HG03342 (cell line): ENCODE data around the gene AGT.
"Not testable (repeated sequence)": the region's sequence is repeated elsewhere in the genome, so short reads cannot be mapped to it uniquely, and the experiment has no call there.

Source experiments
- ATAC-seq: cut with Tn5 transposase; IDR thresholded peaks from one replicate; pipeline ENCODE4 v1.9.1; 2021; ENCODE audit warnings: mild to moderate bottlenecking, moderate library complexity; ENCODE audit not compliant: unreplicated experiment

The AGT gene

DNA sequence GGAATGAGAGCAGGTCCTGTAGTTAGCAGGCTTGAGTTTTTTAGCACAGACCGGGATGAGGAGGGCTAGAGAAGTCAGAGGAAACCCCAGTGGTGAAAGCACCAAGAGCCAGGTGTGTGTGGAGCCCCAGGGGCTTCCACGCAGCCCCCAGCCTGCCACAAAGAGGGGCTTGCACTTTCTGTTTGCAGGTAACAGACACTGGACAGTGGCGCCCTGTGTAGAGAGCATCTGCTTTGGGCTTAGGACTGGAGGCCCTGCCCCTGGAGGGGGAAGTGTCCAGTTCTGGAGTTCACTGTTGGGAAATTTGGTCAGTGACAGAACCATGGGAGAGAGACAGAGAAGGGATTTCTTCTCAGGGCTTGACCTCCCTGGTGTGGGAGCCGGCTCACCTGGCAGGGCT is 19.5 kb downstream of the AGT start:
- ATAC-seq = no peak

DNA sequence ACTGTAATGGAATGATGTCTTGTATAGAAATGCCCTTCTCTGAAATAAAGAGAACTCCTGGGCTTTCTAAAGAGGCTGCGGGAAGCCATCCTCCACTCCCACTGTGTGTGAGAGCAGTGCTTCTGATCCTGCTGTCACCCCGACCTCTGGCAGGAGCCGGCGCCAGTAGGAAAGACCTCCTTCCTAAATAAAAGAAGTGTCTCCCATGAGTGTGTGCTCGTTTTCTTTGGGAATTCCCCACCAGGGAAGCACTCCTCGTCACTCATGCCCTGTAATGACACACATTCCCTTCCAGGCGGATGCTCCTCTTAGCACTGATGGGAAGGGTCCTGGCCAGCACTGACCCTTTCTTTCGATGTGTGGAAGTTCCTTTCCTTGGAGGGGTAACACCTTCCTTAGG is 20.1 kb downstream of the AGT start:
- no peak for ATAC-seq

DNA sequence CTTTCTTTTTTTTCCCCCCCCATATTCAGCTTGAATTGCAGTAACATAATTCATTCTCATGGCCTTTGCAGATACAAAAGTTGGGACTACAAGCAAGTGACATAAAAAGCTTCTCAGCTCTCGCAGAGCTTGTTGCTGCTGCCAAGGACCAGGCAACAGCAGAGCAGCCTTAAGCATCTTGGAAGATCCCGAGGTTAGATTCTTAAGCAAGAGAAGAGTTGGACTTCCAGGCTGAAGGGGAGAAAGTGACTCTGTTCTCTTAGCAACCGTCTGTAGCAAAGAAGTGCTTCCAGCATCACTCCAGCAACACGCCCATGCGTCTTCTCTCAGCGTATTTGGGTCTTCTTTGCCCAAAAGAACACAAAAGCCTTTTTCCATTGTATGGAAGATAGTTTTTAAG is 20.7 kb downstream of the AGT start:
- ATAC-seq = no peak

DNA sequence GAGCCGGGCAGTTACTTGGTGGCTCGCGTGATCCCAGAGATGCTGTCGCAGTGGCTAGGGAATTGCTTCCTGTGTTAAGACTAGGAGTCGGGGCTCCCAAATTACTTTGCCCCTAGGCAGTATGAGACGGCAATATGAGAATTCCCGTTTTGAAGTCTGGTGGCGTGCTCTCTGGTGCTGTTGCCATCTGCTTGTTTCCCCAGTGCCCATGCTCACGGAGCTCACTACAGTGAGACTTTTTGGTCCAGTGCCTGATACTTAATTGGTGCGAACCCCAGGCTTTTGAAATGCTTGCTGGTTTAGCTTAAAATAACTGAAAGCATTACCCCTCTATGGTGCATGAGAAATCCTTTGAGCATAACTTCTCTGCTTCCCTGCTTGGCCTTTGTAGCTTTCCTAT is 22.3 kb downstream of the AGT start:
- ATAC-seq = no peak

DNA sequence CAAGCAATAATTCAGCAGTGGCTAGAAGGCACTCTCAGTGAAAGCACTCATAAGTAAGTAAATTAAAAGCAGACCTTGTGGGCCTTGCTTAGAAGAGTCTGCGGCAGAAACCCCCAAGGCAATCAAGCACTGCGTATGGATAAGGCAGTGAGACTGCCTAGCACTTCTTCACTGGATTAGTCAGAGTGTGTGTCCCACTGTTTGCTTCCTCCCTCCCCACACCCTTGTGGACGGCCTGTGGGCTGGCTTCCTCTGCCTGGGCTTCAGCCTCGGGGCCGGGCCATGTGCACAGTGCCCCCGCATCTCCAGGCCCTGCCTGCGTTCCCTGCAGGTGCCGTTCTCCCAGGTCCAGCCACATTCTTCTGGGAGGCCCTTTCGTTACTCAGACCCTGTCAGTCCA is 23.8 kb downstream of the AGT start:
- no peak for ATAC-seq

DNA sequence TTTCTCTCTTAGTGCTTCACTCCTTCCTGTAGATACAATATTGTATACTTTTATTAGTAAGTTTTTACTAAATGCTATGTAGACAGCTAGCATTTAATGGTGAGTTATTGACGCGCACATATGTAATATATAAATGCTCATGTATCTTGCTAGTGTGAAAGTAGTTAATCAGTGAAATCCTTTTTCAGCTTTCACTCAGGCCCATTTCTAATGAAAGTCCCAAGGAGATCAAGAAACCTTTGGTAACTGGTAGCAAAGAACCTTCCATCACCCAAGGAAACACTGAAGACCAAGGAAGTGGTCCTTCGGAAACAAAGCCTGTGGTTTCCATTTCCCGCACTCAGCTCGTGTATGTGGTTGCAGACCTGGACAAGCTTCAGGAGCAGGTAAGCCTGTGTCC is 27.2 kb downstream of the AGT start:
- no peak for ATAC-seq

DNA sequence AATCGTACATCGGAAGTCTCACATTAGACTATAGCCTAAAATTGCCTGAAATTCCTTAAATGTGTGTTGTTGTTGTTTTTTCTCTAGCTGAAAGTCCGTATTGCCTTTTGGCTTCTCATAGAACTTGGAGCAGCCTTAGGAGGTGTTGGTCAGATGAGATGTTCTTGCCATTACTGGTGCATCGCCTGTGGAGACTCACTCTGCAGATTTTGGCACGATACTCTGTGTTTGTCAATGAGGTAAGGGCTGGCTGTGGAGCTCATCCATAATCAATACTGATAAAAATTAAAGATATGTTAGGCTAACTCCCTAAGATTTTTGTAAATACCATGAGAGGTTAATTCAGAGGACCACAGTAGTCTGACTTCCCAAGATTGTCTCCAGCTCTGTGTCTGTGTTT is 28.9 kb downstream of the AGT start:
- no peak for ATAC-seq

DNA sequence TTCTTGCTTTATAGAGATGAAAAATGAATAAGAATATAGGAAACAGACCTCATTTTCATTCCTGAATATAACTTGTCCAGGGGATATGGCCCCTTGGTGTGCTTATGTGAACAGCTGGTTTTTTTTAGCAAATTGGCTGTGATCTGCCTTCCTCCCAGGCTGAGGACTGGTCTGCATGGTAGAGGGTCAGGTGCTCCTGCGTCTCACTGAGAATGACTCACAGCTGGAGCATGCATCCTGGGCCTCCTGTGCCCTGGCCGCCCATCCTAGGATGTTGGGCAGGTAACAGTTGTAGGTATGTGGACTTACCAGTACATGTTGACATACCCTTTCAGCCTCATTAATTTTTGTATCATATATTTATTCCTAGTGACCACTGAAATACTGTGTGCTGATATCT is 29.8 kb downstream of the AGT start:
- no peak for ATAC-seq

DNA sequence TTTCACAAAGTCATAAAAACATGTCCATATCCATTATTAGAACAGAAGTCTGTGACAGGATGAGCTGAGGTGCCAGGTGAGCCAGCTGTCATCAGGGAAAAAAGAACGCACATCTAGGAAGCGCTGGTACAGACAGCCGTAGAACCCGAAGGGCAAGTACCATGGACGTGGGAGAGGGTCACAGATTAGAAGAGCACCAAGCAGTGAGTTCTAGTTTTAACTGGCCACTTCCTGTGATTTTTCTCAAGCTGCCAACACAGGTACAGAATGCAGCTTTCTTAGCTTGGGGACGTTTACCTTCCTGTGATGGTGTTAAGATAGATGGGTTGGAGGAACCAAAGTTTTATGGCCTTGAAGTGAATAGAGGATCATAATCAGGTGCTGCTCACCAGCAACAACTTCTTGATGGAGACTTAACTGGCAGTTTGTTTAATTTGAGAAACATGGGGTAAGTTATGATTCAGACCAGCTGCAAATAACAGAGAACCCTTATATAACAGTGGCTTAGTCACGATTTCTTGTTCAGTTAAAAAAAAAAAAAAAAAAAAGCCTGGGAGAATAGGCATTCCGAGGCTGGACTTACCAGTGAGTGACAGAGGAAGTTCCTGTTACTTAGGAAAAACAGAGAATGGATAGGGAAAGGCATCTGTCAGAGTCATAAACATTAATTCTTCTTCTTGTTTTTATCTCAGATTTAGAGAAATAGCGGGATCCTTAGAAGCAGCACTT is 30.9 kb downstream of the AGT start:
- ATAC-seq = no peak

DNA sequence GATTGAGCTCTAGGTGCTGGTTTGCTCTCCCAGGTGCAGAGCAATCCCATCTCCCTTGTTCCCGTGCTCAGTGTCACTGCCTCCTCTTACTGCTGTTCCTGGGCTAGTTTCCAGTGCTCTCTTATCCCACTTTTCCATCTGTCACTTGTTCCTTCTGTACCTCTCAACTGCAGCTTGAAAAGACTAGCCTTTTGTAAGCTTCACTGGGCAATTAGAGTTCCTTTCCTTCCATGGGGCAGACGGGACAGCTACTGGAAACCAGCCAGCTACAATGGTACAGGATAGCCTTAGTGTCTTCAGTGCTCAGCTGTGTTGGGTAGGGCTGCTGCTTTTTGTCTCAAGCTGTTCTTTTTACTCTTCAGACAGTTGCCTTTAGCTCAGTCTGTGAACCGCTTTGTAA is 31.6 kb downstream of the AGT start:
- no peak for ATAC-seq

DNA sequence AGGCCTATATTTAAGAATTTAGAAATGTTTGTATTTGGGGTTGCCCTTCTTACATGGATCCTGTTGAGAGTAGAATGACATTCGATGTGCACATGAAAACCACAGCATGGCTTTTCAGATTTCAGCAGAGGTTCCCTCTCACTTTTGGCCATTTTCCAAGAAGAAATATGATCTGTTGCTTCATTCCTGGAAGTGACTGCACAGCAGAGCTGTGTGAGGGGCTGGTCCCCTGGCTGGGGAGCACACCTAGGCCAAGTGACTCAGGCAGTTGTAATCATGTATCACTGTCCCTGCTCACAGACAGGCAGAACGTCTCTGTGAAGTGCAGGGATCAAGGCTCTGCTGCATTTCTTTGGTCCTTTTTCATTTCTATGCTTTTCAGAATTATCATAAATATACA is 32.3 kb downstream of the AGT start:
- ATAC-seq = no peak

DNA sequence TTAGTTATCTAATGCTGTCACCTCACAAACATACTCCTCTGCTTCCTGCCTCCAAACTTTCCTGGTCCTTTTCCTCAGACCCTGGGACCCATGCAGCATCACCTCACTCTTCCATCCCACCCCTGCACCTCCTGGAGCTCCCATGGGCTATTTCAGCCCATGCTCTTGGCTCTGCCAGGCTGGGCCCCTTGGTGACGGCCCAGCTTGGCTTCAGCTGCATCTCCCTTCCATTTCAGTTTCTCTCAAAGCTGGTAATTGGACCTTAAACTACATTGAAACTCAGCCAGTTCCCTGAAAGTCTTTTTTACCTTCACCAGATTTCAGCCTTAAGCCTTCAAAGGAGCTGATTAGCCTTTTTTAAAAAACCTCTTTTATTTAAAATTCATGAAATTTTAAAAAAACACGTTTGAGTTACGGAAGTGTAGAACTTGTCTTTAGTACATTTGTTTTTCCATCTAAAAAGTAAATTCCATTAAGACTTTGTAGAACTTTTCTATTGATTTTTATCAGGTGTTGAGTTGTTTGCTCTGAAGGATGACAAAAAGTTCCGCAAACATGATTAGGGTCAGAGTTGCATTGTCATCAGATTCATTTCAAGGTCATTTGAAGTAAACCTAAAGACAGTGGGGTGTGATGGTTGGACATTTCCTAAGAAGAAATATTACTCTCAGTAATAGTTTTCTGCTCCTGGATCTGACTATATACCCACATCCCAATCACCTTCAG is 33.5 kb downstream of the AGT start:
- no peak for ATAC-seq

DNA sequence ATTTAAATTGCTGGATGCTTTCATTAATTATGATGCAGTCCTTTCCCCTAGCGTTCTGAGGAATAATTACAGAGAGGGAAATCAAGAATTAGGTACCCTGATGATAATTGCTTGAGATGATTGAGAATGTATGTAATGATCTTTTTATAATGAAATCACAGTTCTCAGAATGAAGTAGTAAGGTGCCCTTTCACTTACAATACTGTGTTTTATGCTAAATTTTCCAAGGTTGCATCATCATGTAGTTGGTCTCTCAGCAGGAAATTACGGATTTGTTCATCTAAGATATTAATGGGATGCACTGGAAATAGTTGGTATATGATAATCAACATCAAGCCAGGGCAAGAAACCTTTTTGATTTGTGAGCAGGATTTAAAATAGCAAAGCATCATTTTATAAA is 34.1 kb downstream of the AGT start:
- no peak for ATAC-seq

DNA sequence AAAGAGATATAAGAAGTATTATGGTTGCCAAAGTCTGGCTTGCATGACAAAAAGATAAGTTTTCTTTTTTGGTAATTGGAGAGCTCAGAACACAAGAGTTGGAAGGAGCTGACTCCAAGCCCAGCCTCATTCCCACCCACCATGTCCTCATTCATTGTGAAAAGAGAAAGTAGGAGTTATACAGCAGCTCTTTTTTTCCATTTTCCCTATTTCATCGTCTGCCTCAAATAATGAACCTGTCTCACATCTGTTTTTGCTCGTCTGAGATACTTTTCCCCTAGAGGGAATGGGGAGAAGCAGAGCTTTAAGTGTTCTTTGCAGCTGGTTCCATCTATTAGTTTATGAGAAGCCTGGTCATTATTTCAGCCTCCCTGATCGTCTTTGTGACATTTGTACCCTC is 34.7 kb downstream of the AGT start:
- no peak for ATAC-seq

DNA sequence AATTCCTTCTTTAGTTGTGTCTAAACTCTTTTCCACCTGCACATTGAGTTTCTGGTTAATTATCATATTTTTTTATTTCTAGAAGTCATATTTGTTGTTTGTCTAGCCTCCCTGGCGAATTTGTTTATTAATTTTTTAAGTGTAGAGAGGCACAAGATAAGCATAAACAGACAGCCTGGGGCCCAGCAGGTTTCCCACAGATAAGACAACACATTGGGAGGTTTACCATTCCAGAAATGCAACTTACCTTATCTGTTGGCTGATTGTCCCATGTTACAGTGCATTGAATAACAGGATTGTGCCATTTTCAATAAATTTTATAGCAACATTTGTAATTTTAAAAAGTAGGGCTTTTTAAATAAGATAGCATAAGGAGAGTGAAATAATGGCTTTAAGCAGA is 36.7 kb downstream of the AGT start:
- ATAC-seq = no peak

DNA sequence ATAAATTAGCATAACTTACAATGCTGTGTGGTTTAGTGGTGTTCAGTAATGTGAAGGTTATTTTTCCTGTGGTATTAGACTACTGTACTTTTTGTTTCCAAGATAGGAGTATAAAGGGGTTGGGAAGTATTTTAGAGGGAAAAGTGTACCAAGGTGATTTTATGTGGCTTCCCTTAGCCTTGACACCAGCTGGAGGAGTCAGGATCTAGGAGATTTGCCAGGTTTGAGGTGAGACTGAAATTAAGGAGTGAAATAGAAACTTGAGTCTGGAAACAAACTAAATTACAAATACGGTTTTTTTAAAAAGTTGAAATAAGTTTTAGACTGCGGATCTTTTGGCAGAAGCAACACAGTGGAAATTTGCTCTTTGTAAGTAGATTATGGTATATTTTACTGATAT is 39.3 kb downstream of the AGT start:
- ATAC-seq = no peak

DNA sequence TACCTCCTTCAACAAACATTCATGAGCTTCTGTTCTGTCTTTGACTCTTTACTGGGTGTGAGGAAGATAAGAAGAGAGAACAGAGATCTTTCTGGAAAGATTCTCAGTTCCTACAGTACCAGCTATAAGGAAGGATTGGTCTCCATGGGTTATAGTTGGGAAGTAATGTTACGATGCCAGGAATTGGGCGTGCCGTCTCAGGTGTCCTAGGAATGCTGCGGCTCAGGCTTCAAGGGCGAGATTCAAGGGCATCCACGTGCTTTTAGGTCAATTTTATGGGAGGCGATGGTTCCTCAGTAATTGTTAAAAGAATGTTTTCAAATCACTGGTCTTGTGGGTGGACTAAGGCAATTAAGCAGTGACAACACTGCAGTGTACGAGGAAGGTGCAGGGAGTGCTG is 44.4 kb downstream of the AGT start:
- ATAC-seq = no peak

DNA sequence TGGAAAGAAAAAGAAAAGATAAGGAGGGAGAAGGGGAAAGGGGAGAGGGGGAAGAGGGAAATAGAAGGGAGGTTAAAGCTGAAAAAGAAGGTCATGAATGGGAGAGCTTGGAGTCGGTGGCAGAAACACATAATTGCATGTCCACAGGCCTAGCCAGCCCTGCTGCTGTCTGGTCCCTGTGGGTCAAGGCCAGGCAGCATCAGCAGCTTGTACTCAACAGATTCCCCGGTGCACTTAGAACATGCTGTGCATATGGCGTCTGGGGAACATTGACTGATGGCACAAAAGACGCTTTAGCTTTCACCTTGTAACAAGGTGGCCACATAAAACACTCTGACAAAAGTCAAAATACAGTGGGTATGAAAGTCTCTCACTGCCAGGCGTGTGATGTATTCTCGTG is 45.7 kb downstream of the AGT start:
- ATAC-seq = no peak

DNA sequence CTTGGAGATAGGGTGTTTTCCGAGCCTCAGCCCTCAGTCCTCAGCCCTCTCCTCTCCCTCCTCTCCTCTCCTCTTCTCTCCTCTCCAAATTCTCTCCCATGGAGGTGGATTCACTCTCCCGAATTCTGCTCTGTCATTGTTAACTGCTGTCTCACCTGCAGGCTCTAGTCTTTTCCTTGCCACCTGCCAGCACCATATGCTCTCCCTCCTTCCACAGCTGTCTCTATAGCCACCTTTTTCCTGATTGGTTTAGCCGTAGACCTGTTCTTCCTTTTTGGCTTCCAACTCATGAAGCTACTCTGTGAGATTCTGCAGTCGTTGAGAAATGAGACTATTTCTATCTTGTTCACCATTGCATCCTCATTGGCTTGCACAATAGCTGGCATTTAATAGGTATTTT is 51.9 kb downstream of the AGT start:
- ATAC-seq = no peak

DNA sequence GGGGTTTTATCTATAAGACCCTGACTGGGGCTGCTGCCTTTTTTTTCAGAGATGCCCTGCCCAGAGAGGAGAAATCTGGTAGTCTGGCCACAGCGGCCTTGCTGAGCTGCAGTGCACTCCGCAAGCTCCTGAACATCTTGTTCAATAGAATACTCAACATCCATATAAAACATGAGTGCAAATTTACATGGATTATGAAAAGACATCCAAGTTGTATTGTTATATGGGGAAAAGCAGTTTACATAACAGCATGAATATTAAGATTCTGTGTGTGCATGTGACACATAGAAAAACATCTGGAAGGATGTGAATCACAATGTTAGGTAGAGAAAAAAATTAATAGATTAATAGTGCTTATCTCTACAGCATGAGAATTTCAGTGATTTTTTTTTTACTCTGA is 55.2 kb downstream of the AGT start:
- no peak for ATAC-seq

DNA sequence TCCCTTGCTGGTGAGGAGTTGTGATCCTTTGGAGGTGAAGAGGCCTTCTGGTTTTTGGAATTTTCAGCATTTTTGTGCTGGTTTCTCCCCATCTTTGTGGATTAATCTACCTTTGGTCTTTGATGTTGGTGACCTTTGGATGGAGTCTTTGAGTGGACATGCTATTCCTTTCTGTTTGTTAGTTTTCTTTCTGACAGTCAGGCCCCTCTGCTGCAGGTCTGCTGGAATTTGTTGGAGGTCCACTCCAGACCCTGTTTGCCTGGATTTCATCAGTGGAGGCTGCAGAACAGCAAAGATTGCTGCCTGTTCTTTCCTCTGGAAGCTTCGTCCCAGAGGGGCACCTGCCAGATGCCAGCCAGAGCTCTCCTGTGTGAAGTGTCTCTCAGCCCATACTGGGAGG is 55.8 kb downstream of the AGT start:
- not testable (repeated sequence) for ATAC-seq

DNA sequence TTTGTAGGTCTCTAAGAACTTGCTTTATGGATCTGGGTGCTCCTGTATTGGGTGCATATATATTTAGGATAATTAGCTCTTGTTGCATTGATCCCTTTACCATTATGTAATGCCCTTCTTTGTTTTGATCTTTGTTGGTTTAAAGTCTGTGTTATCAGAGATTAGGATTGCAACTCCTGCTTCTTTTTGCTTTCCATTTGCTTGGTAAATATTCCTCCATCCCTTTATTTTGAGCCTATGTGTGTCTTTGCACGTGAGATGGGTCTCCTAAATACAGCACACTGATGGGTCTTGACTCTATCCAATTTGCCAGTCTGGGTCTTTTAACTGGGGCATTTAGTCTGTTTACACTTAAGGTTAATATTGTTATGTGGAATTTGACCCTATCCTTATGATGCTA is 57.2 kb downstream of the AGT start:
- not testable (repeated sequence) for ATAC-seq
